ENCODE measurements around the gene TMEM186. TPM values are rescaled to one million over a fixed set of nuclear protein-coding genes. Genes with fewer than 3 reads are reported as not detected.
A peak's percentile ranks its signal among the peaks of the same experiment; 100 is the strongest.
"Not testable (repeated sequence)": the region's sequence is repeated elsewhere in the genome, so short reads cannot be mapped to it uniquely, and the experiment has no call there.

The TMEM186 gene, protein sequence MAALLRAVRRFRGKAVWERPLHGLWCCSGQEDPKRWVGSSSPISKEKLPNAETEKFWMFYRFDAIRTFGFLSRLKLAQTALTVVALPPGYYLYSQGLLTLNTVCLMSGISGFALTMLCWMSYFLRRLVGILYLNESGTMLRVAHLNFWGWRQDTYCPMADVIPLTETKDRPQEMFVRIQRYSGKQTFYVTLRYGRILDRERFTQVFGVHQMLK
- total RNA-seq: 6.6 TPM

DNA sequence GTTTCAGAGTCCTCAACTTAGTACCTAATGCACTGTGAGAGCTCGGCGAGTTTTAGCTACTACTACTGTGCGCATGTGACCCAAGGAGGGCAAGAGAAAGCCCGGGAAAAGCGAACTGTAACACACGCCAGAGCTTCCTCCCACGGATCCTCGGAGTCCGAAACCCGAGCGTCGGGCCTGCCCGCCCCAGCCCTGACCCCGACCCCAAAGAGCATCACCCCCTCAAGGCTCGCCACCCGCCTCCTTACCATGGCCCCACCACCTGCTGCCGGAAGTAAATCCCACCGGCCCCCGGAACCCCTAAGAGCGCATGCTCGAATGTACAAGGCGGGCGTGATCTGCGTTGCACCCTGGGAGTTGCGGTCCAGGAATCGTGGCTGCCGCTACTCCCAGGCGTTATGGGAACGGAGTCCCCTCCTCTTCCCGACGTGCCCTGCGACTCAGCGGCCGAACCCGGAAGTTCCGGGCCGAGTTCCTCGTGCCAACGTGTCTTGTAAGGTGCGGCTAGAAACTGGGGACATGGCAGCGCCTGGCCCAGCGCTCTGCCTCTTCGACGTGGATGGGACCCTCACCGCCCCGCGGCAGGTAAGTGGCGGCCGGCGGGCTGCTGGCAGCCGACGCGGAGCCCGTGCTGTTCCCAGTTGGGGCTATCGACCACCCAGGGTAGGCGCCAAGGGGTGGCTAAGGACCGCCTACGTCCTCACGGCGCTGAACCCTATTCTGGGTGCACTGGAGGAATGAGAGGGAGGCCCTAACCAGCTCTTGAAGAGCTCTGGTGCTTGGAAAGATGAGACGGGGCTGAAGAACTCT is at the start of gene TMEM186, which contains the start of gene PMM2:
Gene TMEM186, minus strand, starts transcription at position 276 of the 810 bp plus-strand sequence. Its CDS starts 25 bp downstream, at position 251.
Gene PMM2, plus strand, starts transcription at position 476 of the 810 bp plus-strand sequence. Its CDS starts 44 bp downstream, at position 520.
- peak; percentile 97 for ATAC-seq

DNA sequence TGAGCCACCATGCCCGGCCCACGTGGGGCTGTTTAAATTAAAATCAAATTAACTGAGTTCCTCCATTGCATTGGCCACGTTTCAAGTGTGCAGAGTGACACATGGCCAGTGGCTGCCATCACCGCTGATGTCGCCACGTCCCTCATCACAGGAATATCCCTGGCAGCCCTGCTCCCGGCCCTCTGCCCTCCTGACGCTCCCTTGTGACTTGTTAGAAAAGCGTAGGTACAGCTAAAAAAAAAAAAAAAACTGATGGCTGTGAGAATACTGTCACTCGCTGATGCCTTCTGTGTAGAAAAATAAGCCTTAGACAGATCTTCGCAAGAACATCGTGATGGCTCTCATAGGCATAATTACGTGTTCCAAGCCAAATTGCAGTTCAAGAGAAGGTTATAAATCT is 49.7 kb upstream of the TMEM186 start:
- ATAC-seq: no peak

DNA sequence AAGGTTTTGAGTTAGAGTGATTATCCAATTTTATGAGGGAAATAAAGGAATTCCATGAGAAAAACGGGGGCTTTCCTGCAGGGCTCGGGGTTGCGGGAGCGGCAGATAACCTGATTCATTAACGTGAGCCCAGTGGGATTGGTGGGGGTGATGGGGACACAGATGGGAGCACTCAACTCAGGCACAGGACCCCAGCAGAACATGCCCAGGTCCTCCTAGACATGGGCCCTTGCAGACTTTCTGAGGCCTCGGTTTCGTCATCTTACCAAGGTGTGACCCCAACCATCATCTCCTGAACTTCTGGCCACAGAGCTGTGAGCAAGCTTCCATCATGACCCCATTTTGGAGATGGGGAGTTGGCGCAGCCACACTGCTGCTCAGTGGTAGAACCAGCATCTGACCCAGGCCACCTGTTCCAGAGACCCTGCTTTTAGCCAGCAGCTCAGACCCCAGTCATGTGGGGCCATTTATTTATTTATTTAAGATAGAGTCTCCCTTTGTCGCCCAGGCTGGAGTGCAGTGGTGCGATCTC is 49.0 kb upstream of the TMEM186 start:
- no peak for ATAC-seq

DNA sequence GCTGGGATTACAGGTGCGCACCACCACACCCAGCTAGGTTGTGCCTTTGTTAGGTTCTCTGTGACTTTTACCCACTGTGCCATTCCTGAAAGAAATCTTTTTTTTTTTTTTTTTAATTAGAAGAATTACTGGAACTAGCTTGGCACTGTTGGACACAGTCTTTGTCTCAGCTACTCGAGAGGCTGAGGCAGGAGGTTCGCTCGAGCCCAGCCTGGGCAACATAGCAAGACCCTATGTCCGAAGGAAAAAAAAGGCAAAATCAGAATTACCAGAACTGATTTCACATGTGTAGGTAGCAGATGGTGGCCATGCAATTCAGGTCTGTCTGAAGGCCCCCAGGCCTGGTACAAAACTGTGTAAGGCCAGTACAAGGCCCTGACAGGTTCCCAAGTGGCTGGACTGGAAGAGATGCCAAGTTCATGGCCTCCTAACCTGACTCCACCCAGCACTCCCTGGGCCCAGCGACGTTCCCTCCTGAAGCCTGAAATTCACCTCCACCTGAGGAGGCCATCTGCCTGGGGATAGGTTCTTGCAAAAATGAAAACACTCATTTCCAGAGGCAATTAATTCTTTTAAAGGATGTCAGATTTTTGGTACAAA is 48.4 kb upstream of the TMEM186 start:
- ATAC-seq: no peak

DNA sequence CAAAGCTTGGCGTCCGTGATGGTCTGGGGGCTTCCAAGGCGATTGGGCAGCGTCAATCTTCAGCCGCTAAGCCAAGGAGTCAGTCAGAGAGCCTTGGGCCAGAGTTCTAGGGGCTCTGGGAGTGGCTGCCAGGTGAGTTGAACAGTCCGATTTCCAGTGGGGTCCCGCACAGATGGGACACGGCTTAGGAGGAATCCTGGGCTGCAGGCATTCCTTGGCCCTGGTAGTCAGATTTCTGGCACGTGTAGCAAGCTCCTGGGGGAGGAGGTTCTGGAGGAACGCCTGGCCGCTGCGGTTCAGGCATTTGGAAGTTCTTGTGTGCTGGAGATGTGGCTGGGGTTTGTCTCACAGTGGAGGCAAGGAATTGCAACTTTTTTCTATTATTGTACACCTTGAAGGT is 45.9 kb upstream of the TMEM186 start:
- not testable (repeated sequence) for ATAC-seq

DNA sequence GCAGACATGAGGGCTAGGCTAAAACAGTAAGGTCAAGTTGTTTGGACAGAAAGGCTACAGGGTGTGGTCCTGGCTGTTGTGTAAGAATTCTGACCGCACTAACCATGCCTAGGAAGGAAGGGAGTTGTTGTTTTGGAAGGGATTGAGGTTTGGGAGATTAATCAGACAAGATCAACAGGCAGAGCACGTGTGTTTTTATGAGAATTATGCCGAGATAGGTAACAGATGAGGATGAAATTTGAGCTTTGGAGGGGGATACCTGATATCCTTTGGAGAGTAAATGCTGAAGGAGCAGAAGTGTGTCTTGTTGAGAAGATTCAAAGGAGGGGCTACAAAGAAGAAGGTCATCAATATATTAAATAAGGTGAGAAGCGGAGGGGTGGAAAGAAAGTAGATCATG is 44.6 kb upstream of the TMEM186 start:
- not testable (repeated sequence) for ATAC-seq

DNA sequence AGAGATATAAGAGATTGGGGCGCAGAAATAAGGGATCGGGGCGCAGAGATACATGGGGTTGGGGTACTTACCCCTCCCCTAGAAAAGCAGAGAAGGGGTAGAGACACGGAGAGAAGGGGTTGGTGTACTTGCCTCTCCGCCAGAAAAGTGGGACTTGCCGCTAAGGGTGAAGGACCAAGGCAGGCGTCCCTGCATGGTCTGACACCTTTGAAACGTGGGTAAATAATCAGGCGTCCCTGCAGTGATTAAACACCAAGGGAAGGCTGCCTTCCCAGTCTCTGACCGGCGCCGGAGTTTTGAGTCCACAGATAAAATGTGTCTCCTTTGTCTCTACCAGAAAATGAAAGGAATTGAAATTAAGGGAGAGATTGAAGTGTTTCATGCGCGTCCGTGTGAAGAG is 40.2 kb upstream of the TMEM186 start:
- not testable (repeated sequence) for ATAC-seq

DNA sequence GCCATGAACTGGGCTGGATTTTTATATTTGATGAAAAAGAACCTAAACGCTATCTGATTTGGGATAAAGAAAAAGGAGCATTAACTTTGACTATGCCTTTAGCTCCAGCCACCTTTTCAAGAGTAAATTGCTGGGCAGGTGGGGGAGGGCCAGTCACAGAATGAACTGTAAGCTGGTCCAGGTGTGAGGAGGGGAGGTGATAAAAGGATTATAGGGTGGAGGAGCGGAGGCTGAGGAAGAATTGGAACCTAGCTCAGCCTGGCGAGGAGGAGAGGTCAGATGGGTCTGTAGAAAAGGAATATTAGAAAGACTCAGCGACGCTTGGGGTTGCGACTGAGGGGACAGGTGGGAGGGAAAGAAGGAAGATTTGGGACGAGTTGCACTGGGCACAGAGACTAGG is 39.4 kb upstream of the TMEM186 start:
- ATAC-seq: not testable (repeated sequence)

DNA sequence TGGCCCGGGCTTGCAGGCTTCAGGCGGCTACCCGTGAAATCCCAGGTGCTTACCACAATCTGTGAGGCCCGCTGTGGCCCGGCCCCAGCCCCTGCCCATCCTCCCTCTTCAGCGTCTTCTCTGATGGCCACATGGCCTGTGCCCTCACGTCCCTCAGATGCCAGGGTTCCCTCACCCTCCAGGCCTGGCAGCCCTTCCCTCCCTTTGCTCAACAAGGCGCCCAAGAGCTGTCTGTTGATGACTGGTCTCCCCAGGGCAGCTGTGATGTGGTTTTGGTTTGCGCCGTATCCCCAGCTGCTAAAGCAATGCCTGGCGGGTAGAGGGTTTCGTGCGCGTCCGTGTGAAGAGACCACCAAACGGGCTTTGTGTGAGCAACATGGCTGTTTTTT is 35.3 kb upstream of the TMEM186 start:
- ATAC-seq: no peak

DNA sequence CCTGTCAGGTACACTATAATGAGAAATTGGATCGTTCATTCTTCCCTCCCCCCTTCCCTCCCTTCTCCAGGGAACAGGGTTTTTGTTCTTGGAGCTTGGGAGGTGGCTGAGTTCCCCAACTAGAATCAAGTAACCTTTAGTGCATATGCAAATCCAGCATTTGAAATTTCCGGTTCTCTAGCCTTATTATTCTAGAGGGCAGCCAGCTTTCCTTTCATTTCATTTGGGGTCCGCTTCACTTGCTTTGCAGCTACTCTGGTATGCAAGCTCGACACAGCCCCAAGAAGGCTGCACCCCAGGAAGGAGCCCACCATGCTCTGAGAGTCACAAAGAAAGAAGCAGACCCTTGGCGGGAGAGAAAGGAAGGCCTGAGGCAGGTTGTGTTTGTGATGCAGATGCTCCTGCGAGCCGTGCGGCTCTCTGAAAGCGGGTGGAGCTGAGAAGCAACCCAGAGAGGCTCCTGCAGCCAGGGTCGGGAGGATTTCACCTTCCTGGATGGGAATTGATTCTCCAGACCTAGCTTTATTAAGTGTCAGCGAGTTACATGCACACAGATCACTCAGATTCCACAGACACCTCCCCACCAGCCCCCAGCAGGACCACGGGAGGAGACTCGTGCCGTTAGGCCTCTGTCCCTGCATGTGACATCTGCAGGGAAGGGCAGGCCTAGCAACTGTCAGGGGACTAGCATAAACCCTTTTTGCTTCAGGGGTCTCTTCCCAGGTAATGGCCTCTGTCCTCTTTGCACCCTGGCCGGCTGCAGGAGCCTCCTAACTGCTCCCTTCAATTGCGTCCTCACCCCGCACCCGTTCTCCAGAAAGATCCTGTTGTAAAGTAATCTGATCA is 34.7 kb upstream of the TMEM186 start:
- ATAC-seq: peak; percentile 8

DNA sequence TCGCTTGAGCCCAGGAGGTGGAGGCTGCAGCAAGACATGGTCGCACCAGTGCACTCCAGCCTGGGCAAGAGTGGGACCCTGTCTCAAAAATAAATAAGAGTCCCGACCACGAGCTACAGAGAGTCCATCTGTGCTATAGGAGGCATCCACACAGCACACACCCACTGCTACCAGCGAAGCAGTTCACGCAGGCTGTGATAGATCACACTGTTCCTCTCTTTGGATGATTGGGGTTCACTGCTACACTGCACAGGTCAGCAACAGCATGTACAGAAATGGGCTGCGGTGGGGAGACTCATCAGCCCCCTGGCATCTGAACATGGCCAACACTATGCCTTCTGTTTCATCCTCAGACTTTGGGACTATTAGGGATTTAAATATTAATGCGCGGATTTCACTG is 34.0 kb upstream of the TMEM186 start:
- no peak for ATAC-seq

DNA sequence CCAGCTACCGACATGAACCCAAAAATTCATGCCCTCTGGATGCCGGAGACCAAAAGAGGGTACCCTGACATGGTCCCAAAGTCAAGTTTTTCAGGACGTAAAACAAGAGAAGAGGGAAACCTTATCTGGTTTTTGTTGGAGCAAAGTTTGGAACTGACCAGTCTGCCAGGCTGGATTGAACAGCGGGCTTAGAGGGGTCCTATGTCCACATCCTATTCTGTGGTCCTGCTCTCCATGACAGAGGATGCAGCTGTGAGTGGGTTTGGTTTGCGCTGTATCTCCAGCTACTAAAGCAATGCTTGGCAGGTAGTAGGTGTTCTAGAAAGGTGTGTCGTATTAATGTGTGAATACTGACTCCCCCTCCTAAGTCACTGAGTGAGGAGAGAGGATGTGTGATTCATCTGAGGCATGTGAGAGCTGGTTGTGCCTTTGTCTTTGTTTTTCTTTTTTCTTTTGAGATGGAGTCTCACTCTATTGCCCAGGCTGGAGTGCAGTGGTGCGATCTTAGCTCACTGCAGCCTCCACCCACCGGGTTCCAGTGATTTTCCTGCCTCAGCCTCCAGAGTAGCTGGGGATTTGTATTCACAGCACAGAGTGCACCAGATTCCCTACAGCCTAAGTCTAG is 31.2 kb upstream of the TMEM186 start:
- ATAC-seq: peak; percentile 92

DNA sequence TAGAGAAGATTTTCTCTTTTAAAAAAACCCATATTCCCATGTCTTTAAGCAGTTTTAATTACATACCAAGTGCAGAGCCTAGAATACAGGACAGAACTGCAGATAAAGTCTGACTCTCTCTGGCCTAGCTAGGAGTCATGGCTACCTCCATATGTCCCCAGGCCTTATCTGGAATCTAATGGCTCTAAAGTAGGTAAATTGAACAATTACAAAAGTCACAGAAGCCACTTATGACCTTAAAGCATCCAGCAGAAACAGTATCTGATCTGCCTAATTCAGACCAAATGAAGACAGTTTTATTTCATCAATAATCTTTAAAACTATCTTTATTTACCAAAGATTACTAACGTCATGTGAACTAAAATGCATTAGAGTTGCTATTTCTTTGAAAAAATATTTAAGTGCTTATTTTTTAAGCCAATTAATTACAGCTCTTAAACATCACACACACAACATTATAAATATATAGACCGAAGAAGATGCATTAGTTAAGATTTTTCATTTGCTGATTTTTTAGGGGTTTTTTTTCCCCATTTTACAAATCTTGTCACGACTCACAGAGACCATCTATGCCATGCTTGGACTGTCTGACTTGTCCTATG is 28.9 kb upstream of the TMEM186 start:
- no peak for ATAC-seq

DNA sequence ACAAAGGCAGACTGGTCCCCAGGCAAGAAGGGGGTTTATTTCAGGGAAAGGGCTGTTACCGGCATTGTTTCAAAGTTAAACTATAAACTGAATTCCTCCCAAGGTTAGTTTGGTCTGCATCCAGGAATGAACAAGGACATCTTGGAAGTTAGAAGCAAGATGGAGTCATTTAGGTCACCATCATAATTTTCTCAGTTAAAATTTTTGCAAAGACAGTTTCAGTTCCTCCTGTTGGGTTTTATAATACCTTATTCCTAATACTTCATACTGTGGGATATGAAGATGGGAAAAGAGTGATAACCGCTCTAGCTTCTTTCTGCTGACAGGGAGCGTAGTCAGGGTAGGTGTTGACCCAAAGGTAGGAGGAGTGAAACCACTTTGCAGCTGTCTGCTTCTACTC is 25.0 kb upstream of the TMEM186 start:
- ATAC-seq: no peak

DNA sequence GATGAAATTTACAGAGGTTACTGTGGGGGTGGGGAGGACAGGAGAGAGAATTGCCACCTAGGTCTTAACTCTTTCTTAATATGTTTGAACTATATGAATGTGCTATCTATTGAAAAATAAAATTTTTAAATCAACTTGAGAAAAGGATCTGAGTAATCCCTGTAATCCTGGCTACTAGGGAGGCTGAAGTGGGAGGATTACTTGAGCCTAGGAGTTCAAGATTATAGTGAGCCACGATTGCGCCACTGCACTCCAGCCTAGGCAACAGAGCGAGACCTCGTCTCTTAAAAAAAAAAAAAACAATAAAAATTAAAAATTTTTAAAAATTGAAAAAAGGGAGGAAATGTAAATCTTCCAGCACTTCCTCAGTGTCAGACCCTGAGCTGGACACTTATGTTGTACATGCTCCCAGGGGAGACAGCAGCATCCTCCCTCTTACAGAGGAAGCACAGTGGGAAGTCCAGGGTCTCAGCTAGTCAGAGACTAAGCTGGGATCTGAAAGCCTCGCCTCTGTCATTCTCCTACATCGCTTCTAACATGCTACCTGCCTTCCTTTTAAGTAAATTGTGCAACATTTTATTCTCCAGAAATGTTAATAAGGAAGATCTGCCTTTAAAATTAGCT is 22.1 kb upstream of the TMEM186 start:
- ATAC-seq: no peak

DNA sequence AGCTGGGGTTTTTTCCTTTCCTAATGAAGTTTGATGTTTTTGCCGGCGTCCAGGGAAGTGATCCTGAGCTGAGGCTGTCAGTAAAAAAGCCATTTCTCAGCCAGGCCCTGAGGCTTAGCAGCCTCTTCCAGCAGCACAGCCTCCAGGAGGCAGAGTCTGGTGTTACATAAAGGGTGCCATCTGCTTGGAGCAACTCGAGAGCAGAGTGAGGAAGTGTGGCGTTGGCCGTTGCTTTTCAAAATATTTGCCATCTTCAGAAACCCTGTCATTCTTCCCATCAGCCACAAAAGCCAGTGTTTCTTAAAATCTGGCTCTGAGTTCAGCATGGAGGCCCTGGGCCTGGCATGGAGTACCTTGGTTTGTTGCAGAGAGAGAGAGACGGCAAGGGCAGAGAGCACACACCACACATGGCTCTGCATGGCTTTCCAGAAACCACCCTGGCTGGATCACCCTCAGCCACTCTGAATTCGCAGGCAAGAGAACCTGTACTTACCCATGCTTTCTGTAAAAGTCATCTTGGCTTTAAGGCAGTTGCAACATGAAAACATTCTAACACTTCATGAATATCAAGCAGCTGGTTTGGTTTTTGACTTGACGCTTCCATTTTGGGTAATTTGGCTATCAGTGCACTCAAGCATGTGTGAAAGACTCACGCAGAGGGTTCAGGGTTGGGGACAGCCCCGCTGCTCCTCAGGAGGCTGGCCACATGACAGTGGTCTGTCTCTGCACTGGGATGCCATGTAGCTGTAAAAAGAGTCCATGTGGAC is 21.2 kb upstream of the TMEM186 start:
- ATAC-seq: no peak

DNA sequence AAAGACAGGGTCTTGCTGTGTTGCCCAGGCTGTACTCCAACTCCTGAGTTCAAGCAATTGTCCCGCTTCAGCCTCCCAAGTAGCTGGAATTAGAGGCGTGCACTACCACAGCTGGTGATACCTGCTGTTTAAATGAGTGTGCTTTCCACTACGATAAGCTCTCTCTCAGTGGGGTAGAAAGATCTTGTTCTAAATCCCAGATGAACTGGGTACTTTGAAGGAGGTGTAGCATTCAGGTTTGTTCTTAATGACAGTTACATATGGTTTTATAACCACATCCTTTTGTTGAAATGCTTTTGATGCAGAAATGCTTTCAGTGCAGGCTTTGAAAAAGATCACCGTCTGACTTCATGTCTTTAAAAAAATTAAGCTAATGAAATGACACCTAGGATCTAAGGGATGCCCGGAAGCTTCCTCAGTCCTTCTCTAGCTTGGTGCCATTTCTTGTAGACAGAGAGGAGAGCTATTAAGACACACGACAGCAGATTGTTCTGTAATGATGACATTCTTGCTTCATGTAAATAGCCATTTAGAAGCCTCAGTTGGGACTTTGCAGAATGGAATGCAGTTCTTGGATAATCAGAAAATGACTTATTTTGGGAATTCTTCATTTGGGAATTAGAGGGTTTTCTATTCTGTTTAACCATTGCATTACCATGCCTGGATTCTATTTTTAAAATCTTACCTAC is 19.7 kb upstream of the TMEM186 start:
- no peak for ATAC-seq

DNA sequence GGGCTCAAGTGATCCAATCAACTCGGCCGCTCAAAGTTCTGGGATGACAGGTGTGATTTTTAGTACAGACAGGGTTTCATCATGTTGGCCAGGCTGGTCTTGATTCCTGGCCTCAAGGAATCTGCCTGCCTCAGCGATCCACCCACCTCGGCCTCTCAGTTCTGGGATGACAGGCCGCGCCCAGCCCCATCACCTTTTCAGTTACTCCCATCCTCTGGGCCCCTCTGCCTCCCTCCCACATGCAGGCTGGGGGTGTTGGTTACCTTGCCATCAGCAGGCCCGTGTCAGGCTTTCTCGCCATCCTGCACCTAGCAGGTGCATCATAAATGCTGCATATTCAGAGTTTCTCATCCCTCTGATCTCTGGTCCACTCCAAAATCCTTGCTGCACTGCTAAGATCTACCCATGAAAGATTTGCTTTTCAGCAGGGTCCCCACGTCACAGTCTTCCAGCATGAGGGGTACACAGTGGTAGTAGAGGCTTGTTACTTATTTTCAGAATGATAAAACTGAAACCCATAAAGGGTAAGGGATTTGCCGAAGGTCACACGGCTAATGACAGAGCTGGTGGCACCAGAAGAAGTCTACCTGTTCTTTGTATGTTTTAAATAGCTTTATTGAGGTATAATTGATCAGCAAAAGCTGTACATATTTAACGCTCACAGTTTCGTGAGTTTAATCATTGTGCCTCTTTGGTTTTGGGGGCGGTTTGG is 16.8 kb upstream of the TMEM186 start:
- no peak for ATAC-seq

All from esophagus mucosa (tissue), 1 donor.